HG03520 (cell line): ENCODE results near the gene TRIM74.
A peak's percentile ranks its signal among the peaks of the same experiment; 100 is the strongest.
"Not testable (repeated sequence)": the region's sequence is repeated elsewhere in the genome, so short reads cannot be mapped to it uniquely, and the experiment has no call there.

Experiments used
- ATAC-seq: cut with Tn5 transposase; IDR thresholded peaks from one replicate; pipeline ENCODE4 v1.9.1; 2021; ENCODE audit warnings: mild to moderate bottlenecking, moderate library complexity; ENCODE audit not compliant: unreplicated experiment

TRIM74 gene

GRCh38 chr7:72968980-72969516 is at the start of gene TRIM74:
TRIM74 (minus strand) TSS chr7:72969466; CDS start chr7:72966157, 3,309 bp downstream.
- ATAC-seq: not testable (repeated sequence)

- ATAC-seq: not testable (repeated sequence)
These were observed 37.2 kb upstream of the TRIM74 start for GRCh38 chr7:73006491-73006890.

GRCh38 chr7:73005693-73006447 is 36.6 kb upstream of the TRIM74 start:
- ATAC-seq: peak; percentile 81

GRCh38 chr7:73005356-73005692 is 36.1 kb upstream of the TRIM74 start:
- ATAC-seq: peak; percentile 79

- ATAC-seq: not testable (repeated sequence)
These were observed 28.7 kb upstream of the TRIM74 start for GRCh38 chr7:72997887-72998468.

- not testable (repeated sequence) for ATAC-seq
These were observed 28.2 kb upstream of the TRIM74 start for GRCh38 chr7:72997447-72997846.

- not testable (repeated sequence) for ATAC-seq
These were observed 26.2 kb upstream of the TRIM74 start for GRCh38 chr7:72995484-72995883.

- ATAC-seq: not testable (repeated sequence)
These were observed 21.1 kb upstream of the TRIM74 start for GRCh38 chr7:72990146-72990913.

- not testable (repeated sequence) for ATAC-seq
These were observed 12.8 kb upstream of the TRIM74 start for GRCh38 chr7:72982084-72982483.

GRCh38 chr7:72980382-72980781 is 11.1 kb upstream of the TRIM74 start:
- not testable (repeated sequence) for ATAC-seq

GRCh38 chr7:72976434-72976833 is 7.2 kb upstream of the TRIM74 start:
- ATAC-seq: not testable (repeated sequence)

- not testable (repeated sequence) for ATAC-seq
These were observed 6.5 kb upstream of the TRIM74 start for GRCh38 chr7:72975656-72976286.

GRCh38 chr7:72974781-72975180 is 5.5 kb upstream of the TRIM74 start:
- ATAC-seq: not testable (repeated sequence)

- not testable (repeated sequence) for ATAC-seq
These were observed 2.2 kb upstream of the TRIM74 start for GRCh38 chr7:72971505-72971904.

GRCh38 chr7:72969688-72970087 is 422 bp upstream of the TRIM74 start:
- not testable (repeated sequence) for ATAC-seq

GRCh38 chr7:72966892-72967291 is 2.4 kb downstream of the TRIM74 start:
- ATAC-seq: not testable (repeated sequence)

GRCh38 chr7:72965186-72965975 is 3.9 kb downstream of the TRIM74 start:
- ATAC-seq: not testable (repeated sequence)

GRCh38 chr7:72963056-72963455 is 6.2 kb downstream of the TRIM74 start:
- ATAC-seq: not testable (repeated sequence)

GRCh38 chr7:72961346-72961650 is 8.0 kb downstream of the TRIM74 start:
- ATAC-seq: not testable (repeated sequence)
